OCI-LY3 (cell line): ENCODE results near the gene LIPC.

Source experiments
- EZH2phosphoT487 ChIP-seq: fragments of 200-600 bp; shearing (Covaris generic); IDR thresholded peaks from 2 replicates; pipeline ENCODE4 v1.6.1; 2018; ENCODE audit warnings: antibody characterized with exemption, mixed run types, low read depth
- TF ChIP-seq, protein P1 (sequence below): fragments of 200-600, 300-600 bp; sonication (generic); IDR thresholded peaks from 2 replicates; pipeline ENCODE4 v1.5.1; 2014; ENCODE audit warnings: antibody characterized with exemption, low read length, low read depth

DNA sequence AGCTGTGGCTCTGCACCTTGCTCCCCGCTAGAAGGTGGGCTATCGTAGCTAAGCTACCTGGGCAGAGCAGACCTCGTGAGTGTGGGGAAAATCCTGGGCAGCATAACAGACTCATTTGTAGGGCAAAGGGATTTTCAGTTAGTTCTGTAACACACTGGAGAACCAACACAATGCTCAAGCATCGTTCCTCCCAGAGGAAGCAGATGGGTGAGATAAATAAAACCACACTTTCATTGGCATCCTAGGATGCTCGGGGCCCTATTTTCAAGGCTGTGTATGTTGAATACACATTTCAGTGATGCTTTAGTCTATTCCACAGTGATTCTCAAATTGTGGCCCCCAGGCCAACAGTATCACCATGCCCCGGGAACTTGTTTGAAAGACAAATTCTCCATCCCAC, 20.0 kb downstream of the LIPC start:
- TF ChIP-seq, protein P1, sequence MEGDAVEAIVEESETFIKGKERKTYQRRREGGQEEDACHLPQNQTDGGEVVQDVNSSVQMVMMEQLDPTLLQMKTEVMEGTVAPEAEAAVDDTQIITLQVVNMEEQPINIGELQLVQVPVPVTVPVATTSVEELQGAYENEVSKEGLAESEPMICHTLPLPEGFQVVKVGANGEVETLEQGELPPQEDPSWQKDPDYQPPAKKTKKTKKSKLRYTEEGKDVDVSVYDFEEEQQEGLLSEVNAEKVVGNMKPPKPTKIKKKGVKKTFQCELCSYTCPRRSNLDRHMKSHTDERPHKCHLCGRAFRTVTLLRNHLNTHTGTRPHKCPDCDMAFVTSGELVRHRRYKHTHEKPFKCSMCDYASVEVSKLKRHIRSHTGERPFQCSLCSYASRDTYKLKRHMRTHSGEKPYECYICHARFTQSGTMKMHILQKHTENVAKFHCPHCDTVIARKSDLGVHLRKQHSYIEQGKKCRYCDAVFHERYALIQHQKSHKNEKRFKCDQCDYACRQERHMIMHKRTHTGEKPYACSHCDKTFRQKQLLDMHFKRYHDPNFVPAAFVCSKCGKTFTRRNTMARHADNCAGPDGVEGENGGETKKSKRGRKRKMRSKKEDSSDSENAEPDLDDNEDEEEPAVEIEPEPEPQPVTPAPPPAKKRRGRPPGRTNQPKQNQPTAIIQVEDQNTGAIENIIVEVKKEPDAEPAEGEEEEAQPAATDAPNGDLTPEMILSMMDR, result no peak
- no peak for TF ChIP-seq EZH2phosphoT487
